IMR-90 (cell line): Measurements from ENCODE around the gene ADGRD1. TPM values are rescaled to one million over a fixed set of nuclear protein-coding genes. Genes with fewer than 3 reads are reported as not detected.

Experiments used
- ATAC-seq: fragments of 200-7000 bp; cut with Tn5 transposase; 2 replicates; pipeline ENCODE4 v1.9.1; 2020; ENCODE audit warnings: low read depth, mild to moderate bottlenecking, moderate library complexity
- BruUV-seq: library from RNA; stranded (reverse); fragments of 400-500 nt; replicated peaks from 2 replicates; lab custom pipeline; 2021; lab: Mats Ljungman, UMichigan
- CTCF ChIA-PET: fragments of 300-600 bp; formaldehyde crosslinking; extraction: SDS; loops from one replicate; lab custom pipeline; 2021; ENCODE audit warnings: antibody characterized with exemption; lab: Yijun Ruan, JAX
- POLR2A ChIA-PET: fragments of 300-600 bp; sonication (Branson Sonifier 250); formaldehyde crosslinking; loops from one replicate; lab custom pipeline; 2022; ENCODE audit warnings: antibody characterized with exemption; ENCODE audit not compliant: unreplicated experiment; lab: Charles Lee
- DNase-seq: peaks from one replicate; pipeline ENCODE4 v3.0.0; 2013
- H2AFZ ChIP-seq: replicated peaks from 2 replicates; pipeline ENCODE3; 2013; ENCODE audit warnings: low read length, mild to moderate bottlenecking; ENCODE audit not compliant: poor library complexity
- H2AK5ac ChIP-seq: 2 replicates; pipeline ENCODE4 v1.6.1; 2013; ENCODE audit warnings: low read depth, low read length, inconsistent platforms
- H2AK9ac ChIP-seq: replicated peaks from 2 replicates; pipeline ENCODE3; 2013; ENCODE audit warnings: mild to moderate bottlenecking, low read depth, low read length, moderate library complexity; ENCODE audit not compliant: poor library complexity
- H2BK120ac ChIP-seq: 2 replicates; pipeline ENCODE4 v1.6.1; 2013; ENCODE audit warnings: low read depth, low read length, inconsistent platforms
- H2BK15ac ChIP-seq: 3 replicates; pipeline ENCODE4 v1.6.1; 2013; ENCODE audit warnings: low read depth, low read length, inconsistent platforms
- H2BK20ac ChIP-seq: 2 replicates; pipeline ENCODE4 v1.6.1; 2013; ENCODE audit warnings: low read depth, mild to moderate bottlenecking, inconsistent platforms, low read length, moderate library complexity
- H2BK5ac ChIP-seq: 2 replicates; pipeline ENCODE4 v1.6.1; 2013; ENCODE audit warnings: mild to moderate bottlenecking, low read depth, low read length, inconsistent platforms; ENCODE audit not compliant: poor library complexity, severe bottlenecking
- H3K14ac ChIP-seq: replicated peaks from 2 replicates; pipeline ENCODE4 v1.6.1; 2013; ENCODE audit warnings: low read depth, low read length, inconsistent platforms
- H3K18ac ChIP-seq: 2 replicates; pipeline ENCODE4 v1.6.1; 2013; ENCODE audit warnings: low read depth, low read length, control low read depth
- H3K23ac ChIP-seq: 2 replicates; pipeline ENCODE4 v1.6.1; 2013; ENCODE audit warnings: low read depth, low read length, inconsistent platforms
- H3K27ac ChIP-seq: 2 replicates; pipeline ENCODE4 v1.5.1; 2013; ENCODE audit warnings: mild to moderate bottlenecking, control low read depth, low read length; ENCODE audit not compliant: insufficient read depth
- H3K27me3 ChIP-seq: 2 replicates; pipeline ENCODE4 v1.6.1; 2013; ENCODE audit warnings: low read length; ENCODE audit not compliant: control insufficient read depth, insufficient read depth
- H3K36me3 ChIP-seq: 2 replicates; pipeline ENCODE4 v1.6.1; 2013; ENCODE audit warnings: low read length, mixed read lengths; ENCODE audit not compliant: control insufficient read depth, insufficient read depth
- H3K4ac ChIP-seq: 2 replicates; pipeline ENCODE4 v1.6.1; 2013; ENCODE audit warnings: low read depth, low read length, inconsistent platforms
- H3K4me1 ChIP-seq: 2 replicates; pipeline ENCODE4 v1.6.1; 2013; ENCODE audit warnings: low read length, mixed read lengths; ENCODE audit not compliant: control insufficient read depth, insufficient read depth
- H3K4me2 ChIP-seq: 2 replicates; pipeline ENCODE4 v1.6.1; 2013; ENCODE audit warnings: low read depth, mild to moderate bottlenecking, control low read depth, low read length, moderate library complexity
- H3K4me3 ChIP-seq: 2 replicates; pipeline ENCODE4 v1.5.1; 2013; ENCODE audit warnings: low read depth, mild to moderate bottlenecking, control low read depth, low read length, moderate library complexity; ENCODE audit not compliant: insufficient read depth
- H3K56ac ChIP-seq: 2 replicates; pipeline ENCODE4 v1.6.1; 2013; ENCODE audit warnings: low read length, inconsistent platforms; ENCODE audit not compliant: insufficient read depth; ENCODE audit errors: extremely low read depth
- H3K79me1 ChIP-seq, 2 experiments: 2 replicates each; pipeline ENCODE4 v1.6.1; 2013; ENCODE audit warnings: low read length in 2 of 2, inconsistent platforms in 1 of 2, low read depth in 1 of 2
- H3K9ac ChIP-seq: 2 replicates; pipeline ENCODE4 v1.6.1; 2013; ENCODE audit warnings: low read depth, low read length, control low read depth
- H3K9me1 ChIP-seq: 2 replicates; pipeline ENCODE4 v1.6.1; 2013; ENCODE audit warnings: low read length, inconsistent platforms; ENCODE audit not compliant: insufficient read depth
- H3K9me3 ChIP-seq: 2 replicates; pipeline ENCODE4 v1.6.1; 2013; ENCODE audit warnings: low read length; ENCODE audit not compliant: control insufficient read depth, insufficient read depth
- H4K20me1 ChIP-seq: 2 replicates; pipeline ENCODE4 v1.6.1; 2013; ENCODE audit warnings: low read length, inconsistent platforms; ENCODE audit not compliant: insufficient read depth
- H4K5ac ChIP-seq: 2 replicates; pipeline ENCODE4 v1.6.1; 2013; ENCODE audit warnings: mild to moderate bottlenecking, low read depth, low read length, control low read depth
- H4K8ac ChIP-seq, 2 experiments: 2 replicates each; pipeline ENCODE4 v1.6.1; 2013; ENCODE audit warnings: low read depth in 2 of 2, low read length in 2 of 2, control low read depth in 1 of 2, inconsistent platforms in 1 of 2
- H4K91ac ChIP-seq: 2 replicates; pipeline ENCODE4 v1.6.1; 2013; ENCODE audit warnings: low read depth, low read length, inconsistent platforms; ENCODE audit not compliant: insufficient read depth
- BHLHE40 ChIP-seq: fragments of 150-350 bp; IDR thresholded peaks from 2 replicates; pipeline ENCODE4 v1.6.1; 2016; ENCODE audit warnings: mild to moderate bottlenecking, low read depth, low read length
- FOS ChIP-seq: fragments of 150-350 bp; IDR thresholded peaks from 2 replicates; pipeline ENCODE4 v1.6.1; 2016; ENCODE audit warnings: low read depth, low read length
- MXI1 ChIP-seq: IDR thresholded peaks from 2 replicates; pipeline ENCODE4 v1.6.1; 2012; ENCODE audit warnings: low read depth, mild to moderate bottlenecking, low read length, moderate library complexity, borderline replicate concordance
- NFE2L2 ChIP-seq: fragments of 150-350 bp; IDR thresholded peaks from 2 replicates; pipeline ENCODE4 v1.6.1; 2016; ENCODE audit warnings: low read depth, mild to moderate bottlenecking, low read length
- POLR2A ChIP-seq: IDR thresholded peaks from 2 replicates; pipeline ENCODE4 v1.6.1; 2012; ENCODE audit warnings: mild to moderate bottlenecking, low read depth, low read length
- RAD21 ChIP-seq: IDR thresholded peaks from 2 replicates; pipeline ENCODE4 v1.6.1; 2012; ENCODE audit warnings: low read length, improper control_type of control experiment
- RFX5 ChIP-seq: IDR thresholded peaks from 2 replicates; pipeline ENCODE4 v1.8.0; 2012; ENCODE audit warnings: low read depth, mild to moderate bottlenecking, low read length, moderate library complexity
- SMC3 ChIP-seq: fragments of 150-350 bp; IDR thresholded peaks from 2 replicates; pipeline ENCODE4 v1.6.1; 2016; ENCODE audit warnings: low read depth, mild to moderate bottlenecking, antibody characterized with exemption, low read length, moderate library complexity
- USF2 ChIP-seq: fragments of 150-350 bp; IDR thresholded peaks from 2 replicates; pipeline ENCODE4 v1.6.1; 2017; ENCODE audit warnings: mild to moderate bottlenecking, antibody characterized with exemption, low read length, low read depth
- WGBS, 2 experiments: methylation state at CpG; one replicate each; pipeline versions ENCODE4 v1.1.5 to v1.1.7; 2013; ENCODE audit warnings: missing lambda C conversion rate in 2 of 2; ENCODE audit not compliant: insufficient read length in 1 of 2; ENCODE audit errors: extremely low coverage in 2 of 2; 5-methylcytosine and 5-hydroxymethylcytosine counted together
- dilution Hi-C: fragments of 300-500 bp; cut with HindIII; formaldehyde crosslinking; loops from one replicate; pipeline ENCODE4 v1.14.3; 2018; ENCODE audit warnings: low sequenced_read_pairs; ENCODE audit not compliant: unreplicated experiment
- in situ Hi-C: fragments of 300-500 bp; cut with MboI; formaldehyde crosslinking; loops from 3 replicates; pipeline ENCODE4 v1.14.3; 2019; ENCODE audit warnings: low sequenced_read_pairs, inconsistent platforms, mixed read lengths
- intact Hi-C: fragments of 100-400 bp; cut with micrococcal nuclease; formaldehyde crosslinking; loops from 2 replicates; pipeline ENCODE4 v1.10.0; 2022
- polyA plus RNA-seq, 3 experiments: library from polyadenylated mRNA; depleted of rRNA; stranded (reverse); fragments of >200 nt; gene quantifications; 2 replicates each; pipeline ENCODE4 v1.2.3, GENCODE V29; 2012; ENCODE audit warnings: low replicate concordance in 1 of 3
- total RNA-seq: library from RNA; depleted of rRNA; stranded (reverse); fragments of >200 nt; gene quantifications from 2 replicates; pipeline ENCODE4 v1.2.3, GENCODE V29; 2012
- TF ChIP-seq, protein P1 (sequence below): conservative IDR thresholded peaks from 2 replicates; pipeline ENCODE4 v1.5.1; 2012; ENCODE audit warnings: mild to moderate bottlenecking, low read depth, low read length, improper control_type of control experiment
- TF ChIP-seq, protein P2 (sequence below): fragments of 150-350 bp; IDR thresholded peaks from 2 replicates; pipeline ENCODE4 v1.6.1; 2016; ENCODE audit warnings: low read depth, mild to moderate bottlenecking, low read length, moderate library complexity, borderline replicate concordance

Gene ADGRD1
- total and polyA plus RNA-seq, 2 of the 4 experiments (the other 2 are of a cell fraction) = not detected

GRCh38 chr12:131005161-131006035 is 51.7 kb downstream of the ADGRD1 start (continued):
- TF ChIP-seq POLR2A = no peak

DNA sequence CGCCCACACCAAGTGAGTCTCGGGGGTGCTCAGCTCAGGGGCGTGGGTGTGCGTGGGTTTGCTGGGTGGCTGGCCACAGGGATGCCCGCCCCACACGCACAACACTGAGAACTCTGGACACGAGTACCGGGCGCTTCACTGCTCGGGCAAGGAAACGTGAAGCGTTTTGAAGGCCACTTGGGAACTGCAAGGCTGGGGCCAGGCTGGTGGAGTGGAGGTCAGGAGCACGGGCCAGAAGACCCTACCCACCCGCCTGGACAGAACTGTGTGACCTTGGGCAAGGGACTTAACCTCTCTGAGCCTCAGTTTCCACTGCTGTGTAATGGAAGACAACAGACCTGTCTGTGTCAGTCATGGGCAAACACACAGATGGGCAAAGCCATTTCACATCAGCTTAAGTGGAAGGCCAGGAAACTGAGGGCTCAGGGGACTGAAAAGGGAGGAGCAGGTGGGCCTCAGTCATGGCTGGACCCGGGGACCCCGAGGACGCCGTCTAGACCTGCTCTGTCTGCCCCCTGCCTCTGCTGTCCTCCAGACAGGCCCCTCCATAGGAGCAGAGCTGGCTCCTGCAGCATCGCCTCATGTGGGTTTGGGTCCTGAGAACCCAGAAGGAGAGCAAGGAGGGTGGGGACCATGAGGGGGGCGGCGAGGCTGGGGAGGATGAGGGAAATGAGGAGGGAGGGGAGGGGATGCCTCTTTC is 52.5 kb downstream of the ADGRD1 start:
- H3K27ac ChIP-seq = no peak overlapping the region
- H3K9me3 ChIP-seq = peaks cover 38% of the 10 kb centered on the region
- CTCF ChIA-PET = no interaction called here
- TF ChIP-seq USF2 (no peak), BHLHE40 (no peak), FOS (no peak), RFX5 (no peak), RAD21 (no peak), MXI1 (no peak), NFE2L2 (no peak), POLR2A (no peak), SMC3 (no peak)
- TF ChIP-seq, protein P1, sequence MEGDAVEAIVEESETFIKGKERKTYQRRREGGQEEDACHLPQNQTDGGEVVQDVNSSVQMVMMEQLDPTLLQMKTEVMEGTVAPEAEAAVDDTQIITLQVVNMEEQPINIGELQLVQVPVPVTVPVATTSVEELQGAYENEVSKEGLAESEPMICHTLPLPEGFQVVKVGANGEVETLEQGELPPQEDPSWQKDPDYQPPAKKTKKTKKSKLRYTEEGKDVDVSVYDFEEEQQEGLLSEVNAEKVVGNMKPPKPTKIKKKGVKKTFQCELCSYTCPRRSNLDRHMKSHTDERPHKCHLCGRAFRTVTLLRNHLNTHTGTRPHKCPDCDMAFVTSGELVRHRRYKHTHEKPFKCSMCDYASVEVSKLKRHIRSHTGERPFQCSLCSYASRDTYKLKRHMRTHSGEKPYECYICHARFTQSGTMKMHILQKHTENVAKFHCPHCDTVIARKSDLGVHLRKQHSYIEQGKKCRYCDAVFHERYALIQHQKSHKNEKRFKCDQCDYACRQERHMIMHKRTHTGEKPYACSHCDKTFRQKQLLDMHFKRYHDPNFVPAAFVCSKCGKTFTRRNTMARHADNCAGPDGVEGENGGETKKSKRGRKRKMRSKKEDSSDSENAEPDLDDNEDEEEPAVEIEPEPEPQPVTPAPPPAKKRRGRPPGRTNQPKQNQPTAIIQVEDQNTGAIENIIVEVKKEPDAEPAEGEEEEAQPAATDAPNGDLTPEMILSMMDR = no peak
- TF ChIP-seq, protein P2, sequence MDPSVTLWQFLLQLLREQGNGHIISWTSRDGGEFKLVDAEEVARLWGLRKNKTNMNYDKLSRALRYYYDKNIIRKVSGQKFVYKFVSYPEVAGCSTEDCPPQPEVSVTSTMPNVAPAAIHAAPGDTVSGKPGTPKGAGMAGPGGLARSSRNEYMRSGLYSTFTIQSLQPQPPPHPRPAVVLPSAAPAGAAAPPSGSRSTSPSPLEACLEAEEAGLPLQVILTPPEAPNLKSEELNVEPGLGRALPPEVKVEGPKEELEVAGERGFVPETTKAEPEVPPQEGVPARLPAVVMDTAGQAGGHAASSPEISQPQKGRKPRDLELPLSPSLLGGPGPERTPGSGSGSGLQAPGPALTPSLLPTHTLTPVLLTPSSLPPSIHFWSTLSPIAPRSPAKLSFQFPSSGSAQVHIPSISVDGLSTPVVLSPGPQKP = no peak

More for the DNA sequence above, 52.5 kb downstream of the ADGRD1 start:
- in situ Hi-C loops = no loop called here
- Histone ChIP-seq H3K23ac (no peak overlapping the region), H2AFZ (no peak overlapping the region), H3K9me1 (no peaks in the 10 kb centered on the region), H3K4me3 (no peak overlapping the region), H2BK20ac (no peak overlapping the region), H4K5ac (no peak overlapping the region), H3K9ac (no peak overlapping the region), H4K20me1 (no peaks in the 10 kb centered on the region), H3K18ac (no peak overlapping the region), H3K79me1 (no peaks in the 10 kb centered on the region), H3K4ac (no peak overlapping the region), H2BK120ac (no peak overlapping the region), H3K14ac (no peak overlapping the region), H3K56ac (no peak overlapping the region), H3K36me3 (no peaks in the 10 kb centered on the region), H3K27me3 (no peaks in the 10 kb centered on the region), H2AK9ac (no peak overlapping the region), H2BK15ac (no peak overlapping the region), H3K4me2 (no peak overlapping the region), H3K4me1 (no peaks in the 10 kb centered on the region), H2AK5ac (no peak overlapping the region), H2BK5ac (no peak overlapping the region), H4K8ac (no peak overlapping the region), H4K91ac (no peak overlapping the region)
- no peak for DNase-seq
- intact Hi-C loops = no loop called here
- no peak for ATAC-seq
- WGBS, 2 experiments = 54% methylated on average over 12 of the region's 21 CpGs; no CpG with 5 or more reads in 1 of the 2 experiments
- POLR2A ChIA-PET = no interaction called here
- dilution Hi-C loops = no loop called here
- no TSS peak for BruUV-seq
